Naive B cell (primary cell): ENCODE data around the gene FAAP24. TPM values are rescaled to one million over a fixed set of nuclear protein-coding genes. Genes with fewer than 3 reads are reported as not detected.
"Not testable (repeated sequence)": the region's sequence is repeated elsewhere in the genome, so short reads cannot be mapped to it uniquely, and the experiment has no call there.

Experiments used
- ATAC-seq, 2 donors: fragments of 150-1000 bp; cut with Tn5 transposase; 2 replicates each; pipeline ENCODE4 v1.10.0; 2021; ENCODE audit warnings: low read depth in 2 of 2, mild to moderate bottlenecking in 2 of 2, moderate library complexity in 2 of 2
- DNase-seq: peaks from one replicate; pipeline ENCODE4 v3.0.0; 2022
- H3K27ac Mint-ChIP-seq, 6 donors: one replicate each; pipeline ENCODE4 v1.8.0; 2020 to 2022; ENCODE audit warnings: mild to moderate bottlenecking in 6 of 6, mixed read lengths in 6 of 6, moderate library complexity in 5 of 6, inconsistent platforms in 2 of 6
- H3K27me3 Mint-ChIP-seq, 3 donors: one replicate each; pipeline ENCODE4 v1.8.0; 2021 to 2022; ENCODE audit warnings: mixed read lengths in 3 of 3, mild to moderate bottlenecking in 1 of 3
- H3K36me3 Mint-ChIP-seq, 2 donors: one replicate each; pipeline ENCODE4 v1.8.0; 2020 to 2022; ENCODE audit warnings: mixed read lengths in 2 of 2, inconsistent platforms in 1 of 2, mild to moderate bottlenecking in 1 of 2
- H3K4me1 Mint-ChIP-seq, 3 donors: one replicate each; pipeline ENCODE4 v1.8.0; 2020 to 2022; ENCODE audit warnings: mixed read lengths in 3 of 3, inconsistent platforms in 1 of 3, mild to moderate bottlenecking in 1 of 3, moderate library complexity in 1 of 3
- H3K4me3 Mint-ChIP-seq, 8 donors: one replicate each; pipeline ENCODE4 v1.8.0; 2020 to 2022; ENCODE audit warnings: mild to moderate bottlenecking in 8 of 8, mixed read lengths in 8 of 8, moderate library complexity in 8 of 8, inconsistent platforms in 2 of 8
- H3K9me3 Mint-ChIP-seq, 7 donors: one replicate each; pipeline ENCODE4 v1.8.0; 2020 to 2022; ENCODE audit warnings: mixed read lengths in 7 of 7, mild to moderate bottlenecking in 5 of 7, inconsistent platforms in 2 of 7, moderate library complexity in 1 of 7
- polyA plus RNA-seq, 6 donors: library from polyadenylated mRNA; unstranded; fragments of 300-500 nt; fragmentation: Illumina TruSeq; gene quantifications; one replicate each; pipeline ENCODE4 v1.2.3, GENCODE V29; 2021; ENCODE audit warnings: low read depth in 6 of 6

FAAP24 gene
- polyA plus RNA-seq, 6 donors from 2014 or later: 1.7 to 8.5 (median 3.3) TPM

- H3K27ac Mint-ChIP-seq: peak overlapping the region in 1 of 6 donors; percentile 56
- H3K27me3 Mint-ChIP-seq: no peaks in the 10 kb centered on the region
- no peak overlapping the region for H3K4me3 Mint-ChIP-seq
These were observed 33.4 kb downstream of the FAAP24 start for GRCh38 chr19:33005440-33005839.

DNA sequence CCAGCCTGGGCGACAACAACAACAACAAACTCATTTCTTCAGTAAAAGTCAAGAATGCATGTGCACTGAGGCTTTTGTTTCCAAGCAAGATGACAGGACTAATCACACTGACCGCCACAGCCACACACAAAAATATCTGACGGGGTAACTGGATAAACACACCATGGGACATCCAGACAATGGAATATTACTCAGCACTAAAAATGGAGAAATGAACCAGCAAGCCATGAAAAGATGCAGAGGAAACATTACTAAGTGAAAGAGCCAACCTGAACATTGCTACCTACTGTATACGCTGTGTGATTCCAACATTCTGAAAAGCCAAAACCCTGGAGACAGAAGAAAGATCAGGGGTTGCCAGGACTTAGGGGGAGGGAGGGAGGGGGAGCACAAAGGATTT lies 36.7 kb downstream of the FAAP24 start:
- ATAC-seq (no peak), DNase-seq (no peak)
- no peak overlapping the region for H3K4me3 Mint-ChIP-seq
- peaks cover 0 to 6% (median 0%) of the 10 kb centered on the region in 3 donors for H3K27me3 Mint-ChIP-seq
- H3K27ac Mint-ChIP-seq: no peak overlapping the region
- peaks cover 10 to 14% of the 10 kb centered on the region in 2 donors for H3K36me3 Mint-ChIP-seq
- H3K4me1 Mint-ChIP-seq: no peaks in the 10 kb centered on the region
- peaks cover 0 to 3% (median 0%) of the 10 kb centered on the region in 7 donors for H3K9me3 Mint-ChIP-seq

More at GRCh38 chr19:33005440-33005839, 33.4 kb downstream of the FAAP24 start:
- H3K4me1 Mint-ChIP-seq: peaks cover 0 to 4% (median 3%) of the 10 kb centered on the region in 3 donors
- peaks cover 0 to 3% (median 0%) of the 10 kb centered on the region in 7 donors for H3K9me3 Mint-ChIP-seq
- no peak for ATAC-seq
- DNase-seq: no peak
- peaks cover 7 to 10% of the 10 kb centered on the region in 2 donors for H3K36me3 Mint-ChIP-seq

DNA sequence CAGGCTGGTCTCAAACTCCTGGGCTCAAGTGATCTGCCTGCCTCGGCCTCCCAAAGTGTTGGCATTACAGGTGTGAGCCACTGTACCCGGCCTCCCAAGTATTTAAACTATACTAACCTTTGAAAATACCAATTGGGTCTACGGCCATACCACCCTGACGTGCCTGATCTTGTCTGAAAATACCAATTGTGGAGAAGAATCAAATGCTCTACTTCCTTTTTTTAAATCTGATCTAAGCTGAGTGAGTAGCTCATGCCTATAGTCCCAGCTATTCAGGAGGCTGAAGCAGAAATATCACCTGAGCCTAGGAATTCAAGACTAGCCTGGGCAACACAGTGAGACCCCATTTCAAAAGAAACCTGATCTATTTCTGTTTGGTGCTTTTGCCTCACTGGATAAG lies 38.8 kb downstream of the FAAP24 start:
- not testable (repeated sequence) for H3K27ac Mint-ChIP-seq

GRCh38 chr19:33022472-33023116 lies 50.6 kb downstream of the FAAP24 start:
- Mint-ChIP-seq H3K9me3 (peaks cover 0 to 6% (median 0%) of the 10 kb centered on the region in 7 donors), H3K27ac (no peak overlapping the region), H3K4me1 (no peaks in the 10 kb centered on the region), H3K36me3 (no peaks in the 10 kb centered on the region), H3K4me3 (no peak overlapping the region), H3K27me3 (no peaks in the 10 kb centered on the region)
- no peak for ATAC-seq
- DNase-seq: no peak

More for the DNA sequence above, 38.8 kb downstream of the FAAP24 start:
- H3K4me3 Mint-ChIP-seq, ATAC-seq, DNase-seq, H3K27me3 Mint-ChIP-seq, H3K9me3 Mint-ChIP-seq, H3K4me1 Mint-ChIP-seq: not testable (repeated sequence)
- peaks cover 0 to 10% of the 10 kb centered on the region in 2 donors for H3K36me3 Mint-ChIP-seq

- Mint-ChIP-seq H3K4me1 (no peaks in the 10 kb centered on the region), H3K27me3 (no peaks in the 10 kb centered on the region), H3K27ac (no peak overlapping the region), H3K4me3 (no peak overlapping the region), H3K36me3 (peaks cover 0 to 7% of the 10 kb centered on the region in 2 donors), H3K9me3 (peaks cover 0 to 15% (median 6%) of the 10 kb centered on the region in 7 donors)
- DNase-seq (no peak), ATAC-seq (no peak)
These were observed 52.4 kb downstream of the FAAP24 start for GRCh38 chr19:33024398-33024797.

DNA sequence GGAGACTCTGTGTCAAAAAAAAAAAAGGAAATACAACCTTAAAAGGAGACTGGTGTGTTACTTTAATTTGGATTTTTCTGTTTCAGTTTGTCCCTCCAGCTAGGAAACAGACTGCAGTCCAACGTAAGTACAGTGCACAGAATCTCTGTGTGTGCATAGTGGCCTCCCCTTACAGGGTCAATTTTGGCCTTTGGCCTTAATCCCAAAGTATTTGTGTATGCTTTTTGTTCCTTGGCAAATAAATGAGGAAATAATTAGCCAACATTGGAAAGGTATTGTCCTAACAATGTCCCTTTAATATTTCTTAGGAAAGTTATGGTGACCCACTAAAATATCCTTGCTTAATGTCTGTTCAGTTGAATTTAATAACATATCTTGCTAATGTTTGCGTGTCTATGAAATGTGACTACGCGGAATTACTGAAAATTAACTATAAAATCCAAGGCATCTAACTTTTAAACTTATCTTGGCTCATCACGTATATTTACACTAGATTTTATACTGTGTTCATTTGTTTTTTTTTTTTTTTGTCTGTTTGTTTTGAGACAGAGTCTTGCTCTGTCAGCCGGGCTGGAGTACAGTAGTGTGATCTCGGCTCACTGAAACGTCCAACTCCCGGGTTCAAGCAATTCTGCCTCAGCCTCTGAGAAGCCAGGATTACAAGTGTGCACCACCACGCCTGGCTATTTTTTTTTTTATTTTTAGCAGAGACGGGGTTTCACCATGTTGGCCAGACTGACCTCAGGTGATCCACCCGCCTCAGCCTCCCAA lies 53.6 kb downstream of the FAAP24 start:
- not testable (repeated sequence) for H3K36me3 Mint-ChIP-seq, ATAC-seq, H3K27me3 Mint-ChIP-seq

GRCh38 chr19:33026602-33027001 lies 54.6 kb downstream of the FAAP24 start:
- not testable (repeated sequence) for H3K27me3 Mint-ChIP-seq, ATAC-seq, H3K4me1 Mint-ChIP-seq, H3K36me3 Mint-ChIP-seq, DNase-seq, H3K27ac Mint-ChIP-seq
- Mint-ChIP-seq H3K4me3 (peak overlapping the region in 2 of 8 donors; percentile 29 to 36), H3K9me3 (peaks cover 0 to 27% (median 16%) of the 10 kb centered on the region in 7 donors)

More for the DNA sequence above, 53.6 kb downstream of the FAAP24 start:
- H3K4me3 Mint-ChIP-seq, H3K4me1 Mint-ChIP-seq, H3K27ac Mint-ChIP-seq, DNase-seq: not testable (repeated sequence)
- peaks cover 0 to 25% (median 14%) of the 10 kb centered on the region in 7 donors for H3K9me3 Mint-ChIP-seq

Other genes starting within 250 kb of the FAAP24 start
- gene SLC7A9, start 102.5 kb upstream of the FAAP24 start, polyA plus RNA-seq: not detected
- gene CEP89, start 284 bp upstream of the FAAP24 start, polyA plus RNA-seq: 10 to 100 TPM; 12.1 to 18.3 (median 14.0) TPM
- 1 to 10 TPM; 2.0 to 6.9 (median 5.1) TPM for gene RHPN2, start 92.6 kb downstream of the FAAP24 start, polyA plus RNA-seq
- 1 to 10 TPM; 1.5 to 8.1 (median 5.1) TPM for gene GPATCH1, start 108.9 kb downstream of the FAAP24 start, polyA plus RNA-seq
- gene WDR88, start 159.9 kb downstream of the FAAP24 start, polyA plus RNA-seq: under 1 TPM in 2 of 6 donors, not detected in 4; 0.43 to 0.65 TPM
- not detected for gene LRP3, start 222.1 kb downstream of the FAAP24 start, polyA plus RNA-seq